Activated CD8-positive, alpha-beta T cell treated with anti-CD3 and anti-CD28 coated beads for 36 hours (primary cell): Measurements from ENCODE around the gene MTMR3. TPM values are rescaled to one million over a fixed set of nuclear protein-coding genes. Genes with fewer than 3 reads are reported as not detected.

Source experiments
- ATAC-seq: fragments of 200-7000 bp; cut with Tn5 transposase; one replicate; pipeline ENCODE4 v1.10.0; 2021; ENCODE audit warnings: mild to moderate bottlenecking, moderate library complexity
- CTCF ChIA-PET: fragments of 350-600 bp; sonication (Branson Sonifier 250); formaldehyde crosslinking; loops from one replicate; lab custom pipeline; 2021; ENCODE audit warnings: antibody characterized with exemption; lab: Charles Lee
- POLR2A ChIA-PET: fragments of 350-600 bp; sonication (Branson Sonifier 250); formaldehyde crosslinking; loops from one replicate; lab custom pipeline; 2021; ENCODE audit warnings: antibody characterized with exemption; lab: Charles Lee
- DNase-seq: peaks from one replicate; pipeline ENCODE4 v3.0.0-alpha.2; 2020
- H3K27ac Mint-ChIP-seq: one replicate; pipeline ENCODE4 v1.8.0; 2021; ENCODE audit warnings: mild to moderate bottlenecking, mixed read lengths
- H3K27me3 Mint-ChIP-seq: one replicate; pipeline ENCODE4 v1.8.0; 2021; ENCODE audit warnings: mixed read lengths
- H3K36me3 Mint-ChIP-seq: one replicate; pipeline ENCODE4 v1.8.0; 2021; ENCODE audit warnings: low read depth, mixed read lengths
- H3K4me1 Mint-ChIP-seq: one replicate; pipeline ENCODE4 v1.8.0; 2021; ENCODE audit warnings: low read depth, mixed read lengths
- H3K4me3 Mint-ChIP-seq: one replicate; pipeline ENCODE4 v1.8.0; 2021; ENCODE audit warnings: mild to moderate bottlenecking, moderate library complexity, mixed read lengths
- H3K9me3 Mint-ChIP-seq: one replicate; pipeline ENCODE4 v1.8.0; 2021; ENCODE audit warnings: mixed read lengths
- CTCF ChIP-seq: fragments of 200-600 bp; IDR thresholded peaks from one replicate; pipeline ENCODE4 v1.8.0; 2022; ENCODE audit warnings: antibody characterized with exemption, mild to moderate bottlenecking
- intact Hi-C: fragments of 100-400 bp; cut with micrococcal nuclease; formaldehyde crosslinking; loops from one replicate; pipeline ENCODE4 v1.10.0; 2022
- total RNA-seq, 2 experiments: library from RNA; stranded (reverse); gene quantifications; one replicate each; pipeline ENCODE4 v1.2.3, GENCODE V29; 2021

The MTMR3 gene
- total RNA-seq, 2 experiments from 2014 or later, result 19.5 to 21.3 TPM

DNA sequence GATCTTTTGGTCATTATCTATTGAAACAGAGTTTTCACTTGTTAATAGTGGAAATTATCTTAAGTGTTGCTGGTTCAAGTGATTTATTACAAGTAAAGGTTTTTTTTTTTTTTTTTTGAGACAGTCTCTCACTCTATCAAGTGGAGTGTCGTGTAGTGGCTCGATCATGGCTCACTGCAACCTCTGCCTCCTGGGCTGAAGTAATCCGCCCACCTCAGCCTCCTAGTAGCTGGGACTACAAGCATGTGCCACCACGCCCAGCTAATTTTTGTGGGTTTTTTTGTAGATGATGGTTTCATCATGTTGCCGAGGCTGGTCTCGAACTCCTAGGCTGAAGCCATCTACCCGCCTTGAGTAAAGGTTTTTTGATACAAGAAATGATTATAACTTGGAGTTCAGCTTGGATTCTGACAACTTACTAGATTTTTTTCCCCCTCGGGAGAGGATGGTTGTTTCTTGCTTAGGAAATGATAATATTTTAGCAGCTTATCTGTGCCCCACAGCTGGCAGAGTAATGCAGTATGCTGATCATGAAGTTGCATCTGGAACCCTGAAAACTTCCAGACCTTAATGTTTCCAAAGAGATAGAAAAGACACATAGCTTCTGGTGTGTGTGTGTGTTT, 68.9 kb downstream of the MTMR3 start:
- H3K27ac Mint-ChIP-seq, result no peak overlapping the region
- H3K9me3 Mint-ChIP-seq, result no peaks in the 10 kb centered on the region
- POLR2A ChIA-PET, result interaction anchor here (1.2 kb wide), 1 partner anchor 34 kb away, joined by 3 read pairs; no protein-coding TSS in a partner anchor
- intact Hi-C loops, result no loop called here
- CTCF ChIA-PET, result interaction anchor here (1.8 kb wide), 1 partner anchor 53 kb away, joined by 8 read pairs; no protein-coding TSS in a partner anchor
- peak; percentile 38 for DNase-seq
- H3K36me3 Mint-ChIP-seq, result no peaks in the 10 kb centered on the region
- no peak for TF ChIP-seq CTCF
- H3K4me1 Mint-ChIP-seq, result peaks cover 39% of the 10 kb centered on the region
- no peak for ATAC-seq
- H3K4me3 Mint-ChIP-seq, result no peak overlapping the region
- no peaks in the 10 kb centered on the region for H3K27me3 Mint-ChIP-seq

DNA sequence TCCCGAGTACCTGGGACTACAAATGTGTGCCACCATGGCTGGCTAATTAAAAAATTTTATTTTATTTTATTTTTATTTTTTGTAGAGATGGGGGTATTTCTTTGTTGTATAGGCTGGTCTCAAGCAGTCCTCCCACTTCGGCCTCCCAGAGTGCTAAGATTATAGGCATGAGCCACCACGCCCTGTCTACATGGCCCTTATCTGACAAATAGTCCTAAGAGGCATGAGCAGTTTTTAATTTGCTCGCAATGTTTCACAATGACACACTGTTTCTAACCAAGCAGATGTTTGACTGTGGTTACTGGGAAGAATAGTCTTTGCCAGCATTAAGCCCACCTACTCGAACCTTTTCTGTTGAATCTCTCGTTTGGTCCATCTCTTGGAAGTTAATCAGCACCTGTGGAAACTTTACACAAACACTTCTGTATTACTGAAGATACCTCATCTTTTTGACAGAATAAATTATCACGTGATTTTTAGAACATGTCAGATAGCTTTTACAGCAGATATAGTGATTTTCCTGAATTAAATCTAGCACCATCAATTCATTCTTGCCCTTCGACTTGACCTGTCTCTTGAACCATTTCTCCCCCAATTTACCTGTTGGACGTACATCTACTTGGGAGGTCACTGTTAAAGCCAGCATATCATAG, 71.4 kb downstream of the MTMR3 start:
- intact Hi-C loops, result no loop called here
- DNase-seq (no peak), ATAC-seq (no peak)
- peaks cover 35% of the 10 kb centered on the region for H3K4me1 Mint-ChIP-seq
- POLR2A ChIA-PET, result no interaction called here
- no peaks in the 10 kb centered on the region for H3K9me3 Mint-ChIP-seq
- H3K4me3 Mint-ChIP-seq, result no peak overlapping the region
- no peak overlapping the region for H3K27ac Mint-ChIP-seq
- no peaks in the 10 kb centered on the region for H3K36me3 Mint-ChIP-seq
- no peaks in the 10 kb centered on the region for H3K27me3 Mint-ChIP-seq
- TF ChIP-seq CTCF, result no peak
- CTCF ChIA-PET, result no interaction called here

GRCh38 chr22:29956680-29957079, 73.7 kb downstream of the MTMR3 start:
- Mint-ChIP-seq H3K27me3 (no peaks in the 10 kb centered on the region), H3K27ac (no peak overlapping the region), H3K9me3 (no peaks in the 10 kb centered on the region), H3K36me3 (no peaks in the 10 kb centered on the region), H3K4me3 (no peak overlapping the region), H3K4me1 (peaks cover 24% of the 10 kb centered on the region)
- intact Hi-C loops, result no loop called here
- TF ChIP-seq CTCF, result no peak
- ATAC-seq, result no peak
- POLR2A ChIA-PET, result no interaction called here
- DNase-seq, result no peak
- CTCF ChIA-PET, result no interaction called here

DNA sequence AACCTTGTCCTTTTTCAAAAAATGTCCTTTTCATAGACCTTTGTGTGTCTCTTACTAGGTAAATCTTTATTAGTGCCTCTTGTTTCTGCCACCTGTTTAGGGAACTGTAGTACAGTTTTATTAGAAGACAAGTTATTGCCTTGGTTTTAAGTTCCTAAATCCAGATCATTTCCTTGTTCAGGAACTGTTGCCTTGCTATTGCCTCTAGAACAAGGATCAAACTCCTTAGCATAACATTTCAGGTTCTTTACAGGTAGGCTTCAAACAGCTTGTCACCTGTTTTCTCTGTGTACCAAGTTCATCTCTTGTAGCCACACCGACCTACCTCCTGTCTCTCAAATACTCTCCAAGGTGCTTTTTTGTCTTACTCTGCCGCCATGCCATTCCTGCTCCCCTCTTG, 75.2 kb downstream of the MTMR3 start:
- no peak for TF ChIP-seq CTCF
- ATAC-seq (no peak), DNase-seq (no peak)
- intact Hi-C loops, result no loop called here
- H3K36me3 Mint-ChIP-seq, result no peaks in the 10 kb centered on the region
- peaks cover 12% of the 10 kb centered on the region for H3K4me1 Mint-ChIP-seq
- no peak overlapping the region for H3K27ac Mint-ChIP-seq
- H3K9me3 Mint-ChIP-seq, result no peaks in the 10 kb centered on the region
- H3K27me3 Mint-ChIP-seq, result no peaks in the 10 kb centered on the region
- POLR2A ChIA-PET, result interaction anchor here (0.6 kb wide), 1 partner anchor 32 kb away, joined by 3 read pairs; no protein-coding TSS in a partner anchor
- H3K4me3 Mint-ChIP-seq, result no peak overlapping the region
- CTCF ChIA-PET, result no interaction called here

GRCh38 chr22:29964776-29965175, 81.8 kb downstream of the MTMR3 start:
- ATAC-seq (no peak), DNase-seq (no peak)
- no peaks in the 10 kb centered on the region for H3K36me3 Mint-ChIP-seq
- H3K4me1 Mint-ChIP-seq, result peaks cover 10% of the 10 kb centered on the region
- intact Hi-C loops, result no loop called here
- CTCF ChIA-PET, result no interaction called here
- POLR2A ChIA-PET, result no interaction called here
- no peaks in the 10 kb centered on the region for H3K9me3 Mint-ChIP-seq
- no peaks in the 10 kb centered on the region for H3K27me3 Mint-ChIP-seq
- no peak overlapping the region for H3K27ac Mint-ChIP-seq
- no peak for TF ChIP-seq CTCF
- H3K4me3 Mint-ChIP-seq, result no peak overlapping the region
